ENCODE results near the gene MRPL46. TPM values are rescaled to one million over a fixed set of nuclear protein-coding genes. Genes with fewer than 3 reads are reported as not detected.
A peak's percentile ranks its signal among the peaks of the same experiment; 100 is the strongest.
"Not testable (repeated sequence)": the region's sequence is repeated elsewhere in the genome, so short reads cannot be mapped to it uniquely, and the experiment has no call there.

The MRPL46 gene
- total and polyA plus RNA-seq, 9 of the 15 experiments (the other 6 are each of a cell fraction or from before 2014, with no cell fraction given), result 41.2 to 72.2 (median 49.8) TPM

GRCh38 chr15:88476635-88477060, 9.5 kb upstream of the MRPL46 start (continued):
- TF ChIP-seq TFE3 (CRISPR knock-in tag; IDR thresholded peaks at IDR 0.05) (peak; percentile 72), HBP1 (CRISPR knock-in tag; IDR thresholded peaks at IDR 0.05) (0 out of 2 replicates have a peak, but pooled peaks have one; percentile 31)

GRCh38 chr15:88473661-88474293, 6.6 kb upstream of the MRPL46 start:
- H3K9ac ChIP-seq (ENCODE audit: insufficient read depth in 1 of 2, low read depth in 2 of 2, low read length in 2 of 2); ATAC-seq; H4K20me1 ChIP-seq (replicated peaks; ENCODE audit: control insufficient read depth, insufficient read depth, low read length); H3K27me3 ChIP-seq (ENCODE audit: control insufficient read depth in 2 of 2, insufficient read depth in 2 of 2, low read length in 2 of 2); H3K79me2 ChIP-seq (ENCODE audit: control insufficient read depth, insufficient read depth, low read length); H3K4me3 ChIP-seq; H3K4me1 ChIP-seq (replicated peaks in 1 of 2; ENCODE audit: control insufficient read depth in 2 of 2, insufficient read depth in 2 of 2, low read length in 2 of 2); BruUV-seq (replicated peaks); H2AFZ ChIP-seq (ENCODE audit: low read depth, low read length); H3K9me3 ChIP-seq (replicated peaks; ENCODE audit: control insufficient read depth, insufficient read depth, low read depth, low read length); H3K4me2 ChIP-seq (ENCODE audit: insufficient read depth, low read length); intact Hi-C loops (cut with micrococcal nuclease); H3K9me1 ChIP-seq (ENCODE audit: control insufficient read depth, insufficient read depth, low read length); FAIRE-seq; DNase-seq (ENCODE audit: extremely low read depth in 1 of 4, low spot score in 3 of 4); H3K27ac ChIP-seq (ENCODE audit: extremely low read depth, low read depth, low read length); CTCF ChIA-PET (ENCODE audit: low intra/inter-chr PET ratio): not testable (repeated sequence)
- POLR2A ChIA-PET, result interaction anchor here (0.7 kb wide), 1 partner anchor 137 kb away, joined by 3 read pairs; no protein-coding TSS in a partner anchor
- H3K36me3 ChIP-seq (ENCODE audit: control insufficient read depth, insufficient read depth, low read length), result peaks cover 75% of the 10 kb centered on the region
- WGBS (ENCODE audit: insufficient coverage, low coverage, missing lambda C conversion rate), result 91% methylated on average over 4 of the region's 4 CpGs
- in situ Hi-C loops (cut with MboI), result loop anchor here (10.0 kb wide), 1 partner anchor 351 kb away; no protein-coding TSS in a partner anchor

Measured in K562 (cell line).